HG03103 (cell line): ENCODE results near the gene ATP13A3.
"Not testable (repeated sequence)": the region's sequence is repeated elsewhere in the genome, so short reads cannot be mapped to it uniquely, and the experiment has no call there.

Experiments
- ATAC-seq: cut with Tn5 transposase; IDR thresholded peaks from one replicate; pipeline ENCODE4 v1.9.1; 2021; ENCODE audit warnings: low read depth; ENCODE audit not compliant: unreplicated experiment

The ATP13A3 gene

DNA sequence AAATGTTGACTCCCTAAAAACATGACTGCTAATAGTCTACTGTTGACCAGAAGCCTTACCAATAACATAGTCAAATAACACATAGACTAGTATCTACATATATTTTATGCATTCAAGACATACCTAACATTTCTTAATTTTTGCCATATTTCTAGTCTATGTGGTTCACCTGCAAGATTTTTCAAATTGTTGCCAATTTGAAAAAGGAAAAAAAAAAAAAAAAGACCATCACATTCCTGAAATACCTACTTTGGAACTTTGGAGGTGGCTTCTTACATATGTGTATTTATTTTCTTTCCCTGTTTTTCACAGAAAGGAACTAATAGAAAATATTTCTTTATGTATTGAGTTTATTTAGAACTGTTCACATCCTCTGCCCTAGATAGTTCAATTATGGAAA lies 13.4 kb upstream of the ATP13A3 start:
- ATAC-seq: no peak

DNA sequence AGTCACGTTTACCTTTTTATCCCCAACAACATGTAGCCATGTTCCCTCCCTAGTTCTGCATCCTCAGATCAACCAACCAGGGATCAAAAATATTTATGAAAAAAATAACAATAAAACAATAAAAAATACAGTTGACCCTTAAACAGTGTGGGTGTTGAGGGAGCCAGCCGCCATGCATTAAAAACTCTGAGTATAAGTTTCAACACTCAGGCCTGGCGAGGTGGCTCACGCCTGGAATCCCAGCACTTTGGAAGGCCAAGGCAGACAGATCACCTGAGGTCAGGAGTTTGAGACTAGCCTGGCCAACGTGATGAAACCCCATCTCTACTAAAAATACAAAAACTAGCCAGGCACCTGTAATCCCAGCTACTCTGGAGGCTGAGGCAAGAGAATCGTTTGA lies 12.7 kb upstream of the ATP13A3 start:
- ATAC-seq: not testable (repeated sequence)

DNA sequence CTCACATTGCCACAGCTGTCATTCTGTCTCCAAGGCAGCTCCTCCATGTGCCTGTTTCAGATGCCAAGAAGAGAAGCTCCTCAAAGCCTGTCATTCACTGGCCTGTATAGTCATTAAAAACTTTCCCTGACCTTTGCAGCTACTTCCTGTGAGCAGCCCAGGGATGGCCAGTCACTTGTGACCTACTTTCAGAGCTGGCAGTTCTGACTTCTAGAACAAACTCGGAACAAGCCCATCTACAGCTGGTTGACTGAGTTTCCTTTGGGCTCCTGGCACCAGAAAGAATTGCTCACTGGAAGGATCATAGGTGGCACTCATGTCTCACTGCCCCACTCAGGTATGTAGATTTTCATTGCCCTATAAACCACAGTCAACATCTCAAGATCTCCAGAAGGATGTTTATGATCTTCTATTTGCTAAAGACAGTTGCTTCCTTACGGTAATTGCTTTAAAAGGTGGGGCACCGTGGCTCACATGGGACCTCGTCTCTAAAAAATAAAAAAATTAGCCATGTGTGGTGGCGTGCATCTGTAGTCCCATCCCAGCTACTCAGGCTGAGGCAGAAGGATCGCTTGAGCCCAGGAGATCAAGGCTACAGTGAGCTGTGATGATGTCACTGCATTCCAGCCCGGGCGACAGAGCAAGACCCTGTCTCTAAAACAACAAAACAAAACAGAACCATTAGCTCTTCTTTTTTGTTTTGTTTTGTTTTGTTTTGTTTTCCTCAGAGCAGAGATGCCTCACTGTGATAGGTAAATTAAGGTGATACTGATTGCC lies 11.2 kb upstream of the ATP13A3 start:
- ATAC-seq: no peak

DNA sequence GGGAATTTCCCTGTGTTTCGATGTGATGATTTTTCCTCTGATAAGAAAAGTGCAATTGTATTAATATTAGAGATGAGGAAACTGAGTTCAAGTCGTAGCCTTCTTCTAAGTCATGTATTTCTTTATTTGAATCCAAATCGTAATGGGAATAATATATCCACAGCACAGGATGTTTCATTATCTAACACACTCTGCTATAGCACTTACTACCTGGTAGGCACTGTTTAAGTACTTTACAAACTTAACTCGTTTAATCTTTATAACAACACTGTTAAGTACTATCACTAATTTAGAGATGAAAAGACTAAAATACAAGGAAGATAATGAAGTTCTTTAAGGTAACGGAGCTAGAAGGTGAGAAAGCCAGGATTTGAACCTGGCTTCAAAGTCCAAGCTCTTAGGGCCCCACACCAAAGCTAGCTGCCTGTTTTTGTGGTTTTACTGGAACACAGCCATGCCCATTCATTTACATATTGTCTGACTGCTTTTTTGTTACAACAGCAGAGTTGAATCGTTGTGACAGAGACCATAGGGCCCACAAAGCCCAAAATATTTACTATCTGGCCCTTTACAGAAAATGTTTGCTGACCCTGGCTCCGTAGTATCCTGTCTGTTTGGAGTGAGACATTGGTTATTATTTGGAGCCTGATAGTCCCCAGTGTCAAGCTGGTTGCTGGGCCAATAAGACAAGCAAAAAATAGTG lies 9.6 kb upstream of the ATP13A3 start:
- ATAC-seq: peak; percentile 49

DNA sequence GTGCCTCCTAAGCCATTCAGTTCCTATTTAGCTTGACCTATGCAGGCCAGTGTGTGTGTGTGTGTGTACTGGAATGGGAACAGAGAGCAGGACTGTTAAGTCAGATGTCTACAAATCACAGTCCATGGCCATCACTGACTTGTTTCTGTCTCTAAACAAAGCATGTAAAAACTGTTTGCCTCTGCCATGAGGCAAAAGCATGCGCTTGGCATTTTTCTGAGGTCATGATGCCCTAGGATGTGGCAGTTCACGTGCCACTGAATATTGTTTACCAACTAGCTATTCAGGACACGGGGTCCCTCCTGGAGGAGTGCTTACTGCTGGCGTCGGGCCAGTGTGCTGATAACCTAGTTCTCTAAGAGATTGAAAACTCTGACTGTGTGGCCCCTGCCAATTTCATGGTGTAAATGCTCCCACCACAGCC lies 8.2 kb upstream of the ATP13A3 start:
- no peak for ATAC-seq

DNA sequence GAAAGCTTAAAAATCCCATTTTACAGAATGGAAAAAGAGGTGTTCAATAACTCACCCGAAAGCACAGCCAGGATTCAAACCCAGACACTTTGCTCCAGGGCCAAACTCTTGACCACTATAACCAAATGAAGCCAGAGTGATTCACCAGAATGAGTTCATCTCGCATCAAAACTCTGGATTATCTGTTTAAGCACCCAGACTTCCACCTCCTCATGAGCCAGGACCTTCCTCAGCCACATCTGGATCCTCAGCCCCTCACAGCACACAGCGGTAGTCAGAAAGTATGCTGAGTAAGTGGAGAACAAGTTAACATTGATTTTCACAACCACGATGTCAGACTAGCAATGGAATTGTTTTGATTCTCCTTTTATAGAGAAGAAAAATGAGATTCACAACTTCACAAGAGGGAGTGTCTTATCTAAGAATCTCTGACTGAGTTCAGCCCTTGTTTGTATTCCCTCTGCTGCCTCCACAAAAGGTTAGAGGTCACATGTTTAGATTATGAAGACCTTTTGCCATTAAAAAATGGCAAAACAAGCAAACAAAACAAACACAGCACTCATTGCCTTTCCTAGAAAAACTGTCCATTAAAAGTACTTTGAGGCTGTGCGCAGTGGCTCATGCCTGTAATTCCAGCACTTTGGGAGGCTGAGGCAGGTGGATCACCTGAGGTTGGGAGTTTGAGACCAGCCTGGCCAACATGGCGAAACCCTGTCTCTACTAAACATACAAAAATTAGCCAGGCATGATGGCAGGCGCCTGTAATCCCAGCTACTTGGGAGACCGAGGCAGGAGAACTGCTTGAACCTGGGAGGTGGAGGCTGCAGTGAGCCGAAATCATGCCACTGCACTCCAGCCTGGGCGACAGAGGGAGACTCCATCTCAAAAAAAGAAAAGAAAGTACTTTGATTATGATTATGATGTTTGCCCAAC lies 7.5 kb upstream of the ATP13A3 start:
- not testable (repeated sequence) for ATAC-seq

DNA sequence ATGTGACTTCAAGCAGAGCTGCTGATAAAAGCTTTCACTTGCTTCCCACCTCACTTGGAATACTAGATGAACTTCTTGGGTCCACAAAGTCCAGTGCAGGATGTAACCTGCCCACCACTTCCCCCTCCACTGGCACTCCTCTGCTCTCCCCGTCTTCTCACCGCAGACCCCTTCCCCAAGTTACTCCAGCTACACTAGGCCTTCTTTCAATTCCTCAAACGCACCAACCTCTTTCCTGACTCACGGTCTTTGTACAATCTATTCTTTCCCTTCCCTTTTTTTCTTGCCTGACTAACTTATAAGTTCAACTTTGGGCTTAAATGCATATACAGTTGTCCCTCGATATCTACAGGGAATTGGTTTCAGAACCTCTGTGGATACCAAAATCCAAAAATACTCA lies 5.2 kb upstream of the ATP13A3 start:
- ATAC-seq: no peak

DNA sequence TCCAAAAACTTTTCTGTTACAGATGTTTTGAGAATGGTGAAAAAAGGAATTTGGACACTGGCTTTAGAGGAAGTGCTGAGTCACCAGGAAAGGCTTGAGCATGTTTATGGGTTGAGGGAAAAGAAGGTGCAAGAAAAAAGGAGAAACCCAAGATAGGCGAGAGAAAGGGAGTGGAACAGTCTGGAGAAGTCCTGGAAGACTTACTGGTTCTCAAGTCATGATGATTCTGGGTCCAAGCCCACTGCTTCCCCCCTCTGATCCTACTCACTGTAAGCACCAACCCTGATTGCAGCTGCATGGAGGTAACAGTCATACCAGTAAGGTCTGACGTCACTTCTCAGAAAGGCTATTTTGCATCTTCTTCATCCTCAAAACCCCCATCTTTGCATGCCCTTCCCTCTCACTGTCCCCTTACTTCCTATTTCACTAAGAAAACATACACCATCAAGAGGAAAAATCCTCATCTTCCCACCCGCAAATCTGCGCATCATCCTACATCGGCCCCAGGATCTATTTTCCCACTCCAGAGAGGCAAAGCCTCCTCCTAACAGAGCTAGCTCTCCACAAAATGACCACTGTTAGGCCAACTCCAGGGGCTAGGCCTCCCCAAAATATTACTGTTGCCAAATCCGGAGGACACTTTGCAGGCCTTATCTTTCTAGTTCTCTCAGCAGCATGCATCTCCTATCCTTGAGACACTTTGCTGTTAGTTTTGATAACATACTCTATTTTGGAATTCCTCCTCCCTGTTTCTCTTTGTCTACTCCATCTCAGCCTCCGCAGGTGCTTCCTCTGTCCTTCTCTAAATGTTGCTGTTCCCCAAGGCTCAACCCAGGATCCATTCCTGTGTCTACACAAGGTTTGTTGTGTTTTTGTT lies 3.2 kb upstream of the ATP13A3 start:
- peak; percentile 38 for ATAC-seq

DNA sequence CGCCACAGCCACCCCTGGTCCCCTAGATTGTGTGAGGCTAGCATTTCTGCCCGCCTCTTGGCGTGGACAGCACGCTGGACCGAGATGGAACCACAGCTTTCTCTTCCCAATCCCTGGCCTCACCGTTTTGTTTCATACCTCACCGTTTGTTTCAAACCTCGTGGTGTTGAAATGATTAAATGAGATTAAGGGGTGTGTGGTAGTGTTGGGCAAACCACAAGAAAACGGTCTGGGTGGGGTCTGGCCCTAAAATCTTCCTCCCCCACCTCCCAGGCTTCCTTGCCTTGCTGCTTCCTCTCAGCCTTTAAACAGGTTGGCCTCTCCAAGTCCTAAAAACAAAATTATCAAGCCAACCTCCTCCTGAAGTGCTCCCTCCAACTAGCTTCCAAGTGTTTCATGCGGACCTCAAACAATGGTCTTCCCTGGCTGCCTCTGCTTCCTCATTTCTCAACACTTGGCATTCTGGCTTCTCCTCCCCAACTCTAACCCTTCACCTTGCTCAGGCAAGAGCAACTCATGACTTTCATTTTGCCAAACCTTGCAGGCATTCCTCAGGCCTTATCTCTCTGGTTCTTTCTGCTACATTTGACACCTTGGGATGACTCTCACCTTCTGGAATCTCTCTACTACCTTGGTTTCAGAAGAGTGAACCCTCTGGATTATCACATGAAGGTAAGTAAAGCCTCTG lies 1.4 kb upstream of the ATP13A3 start:
- ATAC-seq: no peak

DNA sequence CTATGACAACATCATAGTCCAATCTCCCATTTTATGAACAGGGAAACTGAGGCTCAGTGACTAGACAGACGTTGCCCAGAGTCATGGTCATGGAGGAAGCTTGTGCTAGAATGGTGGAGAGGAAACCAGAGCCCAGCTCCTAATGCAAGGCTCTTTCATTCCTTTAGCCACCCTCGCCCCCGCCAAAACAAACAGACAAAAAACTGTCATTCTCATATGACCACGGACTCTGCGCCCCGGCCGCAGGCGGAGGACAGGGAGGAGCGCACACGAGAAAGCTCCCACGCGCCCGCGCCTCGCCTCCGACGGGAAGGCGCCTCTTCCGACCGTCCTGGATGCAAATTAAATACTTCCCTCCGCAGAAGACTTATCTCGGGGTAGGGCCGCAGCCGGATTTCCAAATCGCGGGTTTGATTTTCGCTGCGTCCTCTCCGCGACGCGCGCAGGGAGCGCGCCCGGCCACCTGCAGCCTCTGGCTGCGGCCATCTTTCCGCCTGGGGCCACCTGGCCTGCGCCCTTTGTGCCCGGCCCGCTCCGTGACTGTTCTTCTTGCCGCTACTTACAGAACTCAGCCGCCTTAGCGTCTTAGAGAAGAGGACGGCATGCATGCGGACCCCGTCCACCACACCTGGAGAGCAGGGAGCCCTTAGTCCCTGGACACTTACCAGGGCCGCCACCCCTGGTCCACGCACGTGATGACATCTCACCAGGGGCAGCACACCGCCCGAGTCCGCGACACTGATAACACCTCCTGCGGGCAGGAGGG lies 670 bp upstream of the ATP13A3 start:
- ATAC-seq: peak; percentile 22

DNA sequence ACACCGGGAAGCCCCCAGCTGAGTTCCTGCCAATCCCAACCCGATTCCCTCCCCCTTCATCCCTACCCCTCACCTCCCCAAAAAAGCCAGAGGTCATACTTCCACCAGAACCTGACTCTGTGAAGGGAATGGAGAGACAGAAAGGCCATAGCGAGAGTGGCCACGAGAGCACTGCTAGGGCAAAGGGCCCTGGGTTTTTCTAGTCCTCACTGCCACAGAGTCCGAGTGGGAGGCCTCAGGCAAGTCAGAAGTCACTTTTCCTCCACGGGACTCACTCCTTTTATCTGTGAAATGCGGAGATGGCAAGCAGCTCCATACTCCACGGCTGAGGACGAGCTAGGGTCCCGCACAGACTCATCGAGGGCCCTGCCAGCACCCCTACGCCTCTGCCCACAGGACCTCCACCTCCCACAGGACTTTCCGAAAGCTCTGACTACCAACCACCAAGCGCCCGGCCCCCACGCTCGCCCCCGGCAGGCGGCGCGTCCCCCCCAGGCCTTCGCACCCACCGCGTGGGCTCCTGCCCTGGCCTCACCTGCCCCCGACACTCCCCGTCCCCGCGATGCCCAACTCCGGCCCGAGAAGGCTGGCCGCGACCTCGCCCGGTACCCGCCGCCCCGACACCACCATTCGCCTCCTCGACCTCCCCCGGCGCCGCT lies 792 bp downstream of the ATP13A3 start:
- ATAC-seq: no peak

DNA sequence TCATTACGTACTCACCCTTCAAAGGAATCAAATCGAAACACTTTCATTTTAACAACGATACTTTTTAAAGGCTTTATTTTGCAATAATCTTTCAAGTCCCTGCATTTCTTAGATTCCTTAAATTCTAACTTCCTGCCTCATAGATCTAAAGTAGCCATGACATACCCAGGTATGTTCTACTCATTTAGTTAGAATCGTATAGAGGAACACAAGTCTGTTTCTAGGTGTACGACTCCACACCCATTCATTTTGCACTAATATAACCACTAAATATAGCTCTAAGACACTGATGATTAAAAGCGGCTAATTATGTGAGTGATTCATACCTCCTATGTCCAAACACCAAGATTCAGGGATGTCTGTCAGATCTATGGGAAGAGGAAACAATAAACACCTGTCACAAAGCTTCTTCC lies 1.3 kb downstream of the ATP13A3 start:
- no peak for ATAC-seq

DNA sequence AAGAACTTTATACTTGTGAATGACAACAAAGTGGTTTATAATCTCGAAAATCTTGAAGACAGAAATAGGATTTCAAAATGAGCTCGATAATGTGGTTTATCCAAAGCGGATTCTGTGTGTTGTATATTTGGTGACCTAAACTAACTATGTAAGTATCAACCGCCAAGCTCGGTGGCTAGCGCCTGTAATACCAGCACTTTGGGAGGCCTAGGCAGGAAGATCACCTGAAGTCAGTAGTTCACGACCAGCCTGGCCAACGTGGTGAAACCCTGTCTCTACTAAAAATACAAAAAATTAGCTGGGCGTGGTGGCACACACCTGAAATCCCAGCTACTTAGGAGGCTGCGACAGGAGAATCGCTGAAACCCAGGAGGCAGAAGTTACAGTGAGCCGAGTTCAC lies 2.2 kb downstream of the ATP13A3 start:
- no peak for ATAC-seq

DNA sequence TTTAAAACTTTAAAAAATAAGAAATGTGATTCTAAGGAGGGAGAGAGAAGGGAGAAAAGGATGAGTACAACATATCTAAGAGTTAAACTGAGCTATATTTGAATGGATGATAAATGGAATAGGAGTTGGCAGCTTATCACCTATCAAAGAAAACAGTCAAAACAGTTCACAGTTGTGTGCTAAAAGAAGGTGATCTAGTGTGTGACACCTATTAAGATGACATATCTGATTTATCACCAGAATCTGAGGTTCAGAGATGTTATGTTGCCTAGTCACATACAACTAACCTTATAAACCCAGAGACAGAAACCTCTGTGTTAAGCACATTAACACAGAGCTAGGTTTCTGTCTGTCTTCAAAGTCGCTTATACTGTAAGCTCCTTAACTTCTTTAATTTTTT lies 3.0 kb downstream of the ATP13A3 start:
- ATAC-seq: no peak

DNA sequence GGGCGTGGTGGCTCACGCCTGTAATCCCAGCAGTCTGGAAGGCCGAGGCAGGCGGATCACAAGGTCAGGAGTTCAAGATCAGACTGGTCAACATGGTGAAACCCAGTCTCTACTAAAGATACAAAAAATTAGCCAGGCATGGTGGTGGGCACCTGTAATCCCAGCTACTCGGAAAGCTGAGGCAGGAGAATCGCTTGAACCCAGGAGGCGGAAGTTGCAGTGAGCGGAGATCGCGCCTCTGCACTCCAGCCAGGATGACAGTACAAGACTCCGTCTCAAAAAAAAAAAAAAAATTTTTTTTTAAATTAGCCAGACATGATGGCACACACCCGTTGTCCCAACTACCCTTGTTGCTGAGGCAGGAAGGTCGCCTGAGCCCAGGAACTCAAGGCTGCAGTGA lies 4.0 kb downstream of the ATP13A3 start:
- ATAC-seq: not testable (repeated sequence)

DNA sequence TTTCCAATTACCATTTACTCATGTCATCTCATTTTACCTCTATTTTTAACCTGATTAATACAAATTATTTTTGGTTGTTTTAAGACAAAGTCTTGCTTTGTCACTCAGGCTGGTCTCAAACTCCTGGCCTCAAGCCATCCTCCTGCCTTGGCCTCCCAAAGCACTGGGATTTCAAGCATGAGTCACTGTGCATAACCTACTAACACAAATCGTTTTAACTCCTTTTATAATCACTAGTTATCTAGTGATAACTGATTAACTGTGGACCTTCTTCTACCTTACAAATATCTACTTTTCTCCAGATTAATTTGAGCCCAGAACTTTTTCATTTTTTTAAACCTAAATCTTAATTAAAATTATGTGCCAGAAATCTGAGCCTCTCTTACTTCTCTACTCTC lies 4.6 kb downstream of the ATP13A3 start:
- no peak for ATAC-seq

DNA sequence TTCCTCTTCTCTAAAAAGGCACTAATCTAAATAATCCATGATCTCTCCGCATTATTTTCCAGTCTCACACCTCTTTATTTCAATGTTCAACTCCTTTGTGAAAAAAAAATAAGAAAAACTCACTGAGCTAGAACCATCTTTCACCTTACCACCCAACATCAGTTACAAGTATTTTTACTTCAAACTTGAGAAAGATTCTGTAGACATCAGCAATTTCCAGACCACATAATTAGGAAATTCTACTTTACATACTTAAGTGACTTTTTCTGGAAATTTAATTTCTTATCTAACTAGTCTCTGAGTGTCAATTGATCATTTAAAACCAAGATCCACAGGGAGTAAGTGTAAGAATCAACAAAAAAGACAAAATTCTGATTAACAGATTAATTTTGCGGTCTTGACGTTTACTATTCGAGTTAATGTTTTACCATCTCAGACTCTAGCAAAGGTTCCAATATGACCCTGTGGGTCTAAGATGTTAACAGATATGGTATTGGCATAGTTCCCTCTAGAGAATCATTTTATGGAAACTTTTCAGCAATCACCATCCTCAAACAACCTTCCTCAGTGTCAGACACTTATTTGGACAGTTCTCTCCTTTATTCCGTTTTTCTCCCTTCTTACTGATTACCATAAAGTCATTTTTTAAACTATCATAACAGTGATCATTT lies 5.1 kb downstream of the ATP13A3 start:
- ATAC-seq: no peak

DNA sequence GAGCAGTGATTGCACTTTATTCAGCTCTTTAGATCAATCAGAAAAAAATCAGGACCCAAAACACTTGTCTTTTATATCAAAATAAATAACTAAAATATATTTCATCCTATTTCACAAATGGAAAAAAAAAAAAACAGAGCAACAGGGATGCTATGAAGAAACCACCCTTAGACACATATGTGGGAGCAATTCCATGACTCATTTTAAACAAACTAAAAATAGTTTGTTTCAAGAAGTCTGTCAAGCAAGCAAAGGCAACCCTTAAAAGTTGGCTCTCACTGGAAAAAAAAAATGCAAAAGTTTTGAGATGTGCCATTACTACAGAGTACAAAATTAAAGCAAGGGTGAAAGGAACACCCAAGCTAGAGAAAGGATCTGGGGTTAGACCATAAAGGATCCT lies 5.7 kb downstream of the ATP13A3 start:
- no peak for ATAC-seq
